AG20443 (cell line): ENCODE data around the gene KITLG.
"Not testable (repeated sequence)": the region's sequence is repeated elsewhere in the genome, so short reads cannot be mapped to it uniquely, and the experiment has no call there.

Experiments
- DNase-seq: peaks from one replicate; pipeline ENCODE4 v3.0.0; 2012; ENCODE audit warnings: low spot score, mixed read lengths

The KITLG gene, protein sequence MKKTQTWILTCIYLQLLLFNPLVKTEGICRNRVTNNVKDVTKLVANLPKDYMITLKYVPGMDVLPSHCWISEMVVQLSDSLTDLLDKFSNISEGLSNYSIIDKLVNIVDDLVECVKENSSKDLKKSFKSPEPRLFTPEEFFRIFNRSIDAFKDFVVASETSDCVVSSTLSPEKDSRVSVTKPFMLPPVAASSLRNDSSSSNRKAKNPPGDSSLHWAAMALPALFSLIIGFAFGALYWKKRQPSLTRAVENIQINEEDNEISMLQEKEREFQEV

DNA sequence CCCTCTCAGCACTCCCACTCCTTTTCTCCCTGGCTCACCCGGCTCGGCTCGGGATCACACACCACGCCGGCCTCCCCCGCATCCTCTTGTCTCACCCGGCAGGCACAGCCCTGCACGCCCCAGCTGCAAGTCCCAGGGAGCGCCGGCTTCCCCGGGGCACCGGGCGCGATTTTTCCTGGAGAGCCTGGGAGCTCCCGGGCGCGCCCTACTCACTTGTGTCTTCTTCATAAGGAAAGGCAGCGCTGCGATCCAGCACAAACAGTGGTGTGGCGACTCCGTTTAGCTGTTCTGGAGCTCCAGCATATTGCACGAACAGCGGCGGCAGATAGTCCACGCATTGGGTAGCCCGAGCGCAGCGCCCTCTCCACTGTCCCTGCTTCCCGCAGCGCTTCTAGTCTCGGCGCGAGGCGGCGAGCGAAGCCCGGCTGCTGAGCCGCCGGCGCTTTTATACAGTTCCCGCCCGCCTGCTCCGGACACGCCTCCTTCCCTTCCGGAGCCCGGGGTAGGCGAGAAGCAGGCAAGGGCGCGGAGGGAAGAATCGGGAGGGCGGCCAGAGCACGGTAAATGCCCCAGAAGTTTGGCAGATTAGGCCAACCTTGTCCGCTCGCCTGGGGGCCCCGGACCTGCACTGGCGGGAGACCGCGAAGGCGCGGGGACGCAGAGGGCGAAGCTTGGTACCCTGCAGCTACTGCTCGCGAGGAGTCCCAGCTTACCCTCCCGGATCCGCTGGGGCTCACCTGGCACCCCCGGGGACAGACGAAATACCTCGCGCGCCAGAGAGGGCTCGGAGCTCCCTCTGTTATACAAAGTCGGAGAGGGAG lies at the start of gene KITLG:
Gene KITLG (minus strand): TSS at position 421 of the 821 bp plus-strand sequence. CDS start 193 bp downstream, at position 228.
- peak; percentile 94 for DNase-seq

DNA sequence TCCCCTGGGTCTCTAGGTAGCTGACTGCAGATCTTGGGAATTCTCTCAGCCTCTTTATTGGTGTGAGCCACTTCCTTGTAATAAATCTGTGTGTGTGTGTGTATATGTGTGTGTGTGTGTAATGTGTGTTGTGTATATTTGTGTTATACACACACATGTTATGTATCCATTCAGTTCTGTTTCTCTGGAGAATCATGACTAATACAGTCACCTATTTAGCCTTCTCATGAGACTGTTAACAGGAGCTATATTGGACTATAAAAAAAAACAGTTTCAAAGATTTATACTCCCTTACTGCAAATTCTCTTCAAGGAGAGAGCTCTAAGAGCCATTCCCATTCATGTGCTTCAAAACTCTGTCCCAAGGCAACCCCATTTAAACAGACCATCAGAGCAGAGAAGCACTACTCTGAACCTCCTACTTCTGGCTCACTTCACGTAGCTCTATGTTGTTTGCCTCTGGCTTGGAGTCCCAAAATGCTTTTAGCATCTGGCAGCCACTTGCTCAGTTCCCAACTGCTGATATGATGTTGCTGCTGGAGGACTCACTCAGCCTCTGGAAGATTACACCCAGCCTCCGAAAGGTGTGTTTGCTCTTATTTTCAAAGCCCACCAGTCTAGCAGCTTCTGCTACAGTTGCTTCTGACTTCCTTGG lies 48.7 kb upstream of the KITLG start:
- DNase-seq = peak; percentile 25

DNA sequence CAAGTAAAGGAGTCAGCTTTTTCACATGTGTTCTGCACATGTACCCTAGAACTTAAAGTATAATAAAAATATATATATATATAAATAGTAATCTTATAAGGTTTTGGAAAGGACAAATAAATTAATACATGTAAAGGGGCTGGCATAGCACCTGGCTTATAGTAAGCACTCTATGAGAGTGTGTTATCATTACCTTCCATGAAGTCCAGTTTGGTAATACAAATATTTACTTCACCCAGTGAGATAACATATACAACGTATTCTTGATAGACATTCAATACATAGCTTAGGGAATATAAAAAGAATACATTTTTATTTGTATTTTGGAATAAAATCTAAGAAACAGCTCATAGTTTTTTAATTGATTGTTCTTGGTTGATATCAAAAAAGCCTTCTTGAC lies 47.8 kb upstream of the KITLG start:
- DNase-seq = not testable (repeated sequence)

DNA sequence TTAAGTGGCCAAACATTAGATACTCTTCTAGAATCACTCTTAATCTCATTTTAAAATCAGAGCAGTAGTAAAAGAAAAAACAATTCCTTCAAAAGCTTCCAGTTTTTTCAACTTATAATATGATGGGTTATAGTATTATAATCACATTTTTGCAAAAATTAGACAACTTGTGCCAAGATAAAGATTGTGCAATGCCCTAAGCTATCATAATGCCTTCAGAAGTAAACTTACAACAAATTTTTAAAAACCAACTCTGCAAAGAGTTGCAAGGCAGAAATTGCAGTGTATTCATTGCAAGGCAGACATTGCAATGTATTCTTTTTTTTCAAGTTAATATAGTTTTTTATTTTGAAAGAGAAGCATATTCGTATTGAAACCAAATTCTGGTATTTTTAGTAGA lies 47.2 kb upstream of the KITLG start:
- DNase-seq = no peak

DNA sequence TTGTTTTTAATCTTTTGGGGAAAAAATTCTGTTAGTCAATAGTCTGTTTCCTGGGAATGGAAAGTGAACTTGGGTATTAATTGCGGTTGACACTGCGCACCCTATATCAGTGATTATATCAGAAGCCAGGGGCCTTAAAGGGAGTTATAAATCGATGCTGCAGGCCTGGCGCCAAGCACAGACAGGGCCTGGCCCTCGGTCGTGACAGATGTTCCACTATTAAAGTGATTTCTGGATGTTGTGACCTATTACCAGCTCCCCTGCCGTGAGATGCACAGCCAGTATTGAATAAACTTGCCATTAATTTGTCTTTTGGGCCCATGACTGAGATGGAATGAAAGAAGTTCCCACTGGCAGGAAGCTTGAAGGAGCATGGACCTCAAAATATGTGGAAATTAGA lies 45.1 kb upstream of the KITLG start:
- no peak for DNase-seq

DNA sequence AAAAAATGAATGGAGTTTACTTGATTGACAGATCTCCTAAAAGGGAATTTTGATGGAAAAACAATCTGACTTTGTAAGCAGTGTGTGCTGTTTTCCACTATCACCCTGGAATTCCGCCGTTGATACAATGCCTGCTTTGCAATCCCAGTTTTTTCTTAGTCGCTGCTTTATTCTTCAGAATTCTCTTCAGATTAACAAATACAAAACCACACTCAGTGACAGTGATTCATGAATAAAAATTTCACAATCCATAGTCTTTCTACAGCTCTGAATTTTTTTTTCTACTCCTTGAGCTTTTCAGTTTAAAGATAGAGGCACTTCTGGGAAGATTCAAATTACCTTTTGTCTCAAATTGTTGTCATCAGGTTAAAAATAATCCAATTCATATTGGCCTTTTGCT lies 44.6 kb upstream of the KITLG start:
- peak; percentile 46 for DNase-seq

DNA sequence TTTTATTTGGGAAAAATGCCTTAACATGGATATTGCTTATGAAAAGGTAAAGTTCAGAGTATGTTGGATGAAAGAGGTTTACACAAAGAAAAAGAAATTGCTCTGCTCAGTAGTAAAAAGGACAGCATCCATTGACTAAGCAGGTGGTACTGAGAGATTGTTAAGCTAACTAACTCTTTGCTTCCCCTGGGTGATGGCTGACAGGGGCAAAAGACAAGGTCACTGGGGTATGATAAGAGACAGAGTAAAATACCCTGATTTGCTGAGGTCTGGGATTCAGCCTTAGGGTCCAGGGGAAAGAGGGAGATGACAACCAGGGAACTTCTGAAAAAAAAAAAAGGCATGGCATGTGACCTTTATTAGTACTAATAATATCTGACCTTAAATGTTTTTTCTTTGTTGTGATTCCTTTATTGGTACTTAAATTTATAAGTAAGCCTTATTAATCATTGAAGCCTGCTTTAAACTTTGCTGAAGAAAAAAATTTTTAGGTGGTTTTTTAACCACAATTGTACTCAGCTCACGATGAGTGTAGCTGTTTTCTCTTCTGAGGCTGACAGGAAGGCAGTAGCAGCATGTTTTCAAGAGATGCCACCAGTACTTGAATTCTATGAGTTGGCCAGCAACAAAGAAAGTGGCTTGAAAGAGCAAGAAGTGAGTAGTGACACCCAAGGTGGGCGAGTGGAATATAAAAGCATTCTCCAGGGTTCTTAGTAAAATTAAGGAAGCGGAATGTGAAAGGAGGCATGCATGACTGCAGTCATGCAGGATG lies 43.7 kb upstream of the KITLG start:
- DNase-seq = no peak

DNA sequence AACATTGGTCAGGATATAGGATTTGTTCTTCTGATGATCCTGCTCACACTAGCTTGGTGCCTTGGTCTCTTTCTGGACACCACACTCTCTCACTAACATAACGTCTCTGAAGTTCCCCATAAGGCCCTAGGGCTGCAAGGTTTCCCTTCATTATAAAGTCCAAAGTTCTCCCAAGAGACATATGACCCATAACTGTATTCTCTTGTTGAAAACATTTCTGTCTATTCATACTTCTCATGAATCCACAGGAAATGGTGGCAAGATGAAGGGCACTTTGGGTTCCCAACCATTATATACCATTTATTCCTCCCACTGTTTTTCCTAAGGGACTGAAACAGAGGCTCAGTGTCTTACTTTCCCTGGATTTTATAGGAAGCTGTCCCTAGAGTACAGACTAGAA lies 37.1 kb upstream of the KITLG start:
- no peak for DNase-seq

DNA sequence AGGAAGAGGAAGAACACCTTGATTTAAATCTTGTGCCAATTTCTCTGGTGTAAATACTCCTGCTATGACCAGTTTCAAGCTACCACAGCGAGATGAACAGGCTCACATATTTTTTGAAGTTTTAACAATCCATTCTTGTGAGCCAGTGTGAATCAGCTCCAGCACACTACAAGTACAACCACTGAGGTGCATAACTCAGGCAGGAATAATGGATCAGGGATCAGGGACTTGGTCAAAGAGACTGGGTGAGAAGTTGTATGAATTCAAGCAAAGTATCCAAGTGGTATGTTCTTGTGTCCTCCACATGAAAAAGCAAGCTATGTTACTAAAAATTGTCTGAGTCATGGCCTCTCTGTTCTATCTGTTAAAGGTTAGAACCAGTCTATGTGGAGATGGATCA lies 35.2 kb upstream of the KITLG start:
- DNase-seq = no peak

DNA sequence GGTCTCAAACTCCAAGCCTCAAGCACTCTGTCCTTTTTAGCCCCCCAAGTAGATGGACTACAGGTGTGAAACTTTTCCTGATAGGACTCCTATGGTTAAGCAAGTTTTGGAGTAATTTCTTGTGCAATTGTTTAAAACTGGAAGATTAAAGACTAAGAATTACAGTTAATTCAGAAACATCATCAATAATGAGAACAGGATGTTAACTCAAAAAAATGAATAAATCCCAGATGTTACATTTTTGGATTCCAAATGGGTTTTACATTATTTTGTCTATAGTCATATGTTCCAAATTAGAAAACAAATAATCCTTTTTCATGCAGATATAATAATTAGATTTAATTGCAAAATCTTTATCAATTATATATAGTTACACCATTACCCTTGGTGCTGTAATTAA lies 24.4 kb upstream of the KITLG start:
- no peak for DNase-seq

DNA sequence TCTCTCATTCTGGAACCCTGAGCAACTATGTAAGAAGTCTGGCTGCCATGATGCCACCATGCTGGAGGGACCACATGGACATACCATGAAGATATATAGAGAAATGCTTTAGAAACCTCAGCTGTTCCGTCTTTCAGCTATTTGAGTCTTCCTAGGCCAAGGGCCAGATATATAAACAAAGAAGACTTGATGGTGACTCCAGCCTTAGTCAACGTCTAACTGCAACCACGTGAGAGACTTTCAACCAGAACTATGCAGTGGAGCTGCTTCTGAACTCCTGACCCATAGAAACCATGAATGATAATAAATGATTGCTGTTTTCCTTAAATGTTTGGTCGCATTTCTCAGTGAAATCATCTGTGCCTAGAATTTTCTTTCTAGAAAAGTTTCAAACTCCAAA lies 20.0 kb upstream of the KITLG start:
- DNase-seq = peak; percentile 68

DNA sequence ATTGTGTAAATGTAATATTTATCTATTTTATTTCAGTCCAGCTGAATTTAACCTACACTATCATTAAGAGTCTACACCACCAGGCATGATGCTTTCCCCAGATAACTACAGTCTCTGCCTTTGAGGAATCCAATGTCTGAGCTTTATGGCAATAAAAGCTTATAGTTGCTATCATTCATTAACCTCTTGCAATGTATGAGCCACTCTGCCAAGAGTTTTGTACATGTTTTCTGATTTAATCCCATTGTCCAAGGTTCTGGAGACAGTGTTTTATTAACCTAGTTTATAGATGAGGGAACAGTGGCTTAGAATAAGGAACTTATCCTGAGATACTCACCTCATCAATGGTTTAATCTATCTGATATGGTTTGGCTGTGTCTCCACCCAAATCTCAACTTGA lies 17.1 kb upstream of the KITLG start:
- no peak for DNase-seq

DNA sequence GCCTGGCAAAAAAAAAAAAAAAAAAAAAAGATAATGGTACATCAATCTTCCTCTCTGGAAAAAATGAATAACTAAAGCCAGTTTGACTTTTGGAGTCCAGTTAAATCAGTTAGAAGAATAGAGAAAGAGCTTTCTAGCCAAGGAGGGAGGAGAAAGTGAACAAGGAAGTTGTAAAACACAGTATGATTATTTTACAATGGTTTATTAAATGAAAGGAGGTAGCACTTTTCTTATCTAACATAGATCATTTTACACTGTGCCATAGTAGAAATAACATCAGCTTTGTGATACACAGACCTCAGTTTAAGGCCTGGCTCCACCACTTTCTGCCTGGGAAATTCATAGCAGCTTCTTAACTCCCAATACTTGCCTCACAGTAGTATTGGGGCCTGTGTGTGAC lies 15.4 kb upstream of the KITLG start:
- DNase-seq = no peak

DNA sequence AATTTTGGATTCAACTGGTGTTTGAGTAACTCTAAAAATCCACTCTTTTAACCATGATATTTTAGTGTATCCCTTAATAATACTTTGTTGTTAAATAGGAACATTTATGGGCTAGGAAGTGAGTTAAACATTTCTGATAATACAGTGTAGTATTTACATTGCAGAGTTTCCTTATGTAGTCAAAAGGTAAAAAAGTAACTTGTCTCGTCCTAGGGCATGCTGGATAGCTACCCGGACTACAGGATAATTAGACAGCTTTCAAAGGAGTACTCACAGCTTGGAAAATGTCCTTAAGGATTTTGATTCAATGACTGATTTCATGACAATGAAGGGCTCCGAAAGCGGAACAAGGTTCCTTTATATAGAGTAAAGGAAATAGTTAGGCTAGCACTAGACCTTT lies 14.5 kb upstream of the KITLG start:
- DNase-seq = no peak

DNA sequence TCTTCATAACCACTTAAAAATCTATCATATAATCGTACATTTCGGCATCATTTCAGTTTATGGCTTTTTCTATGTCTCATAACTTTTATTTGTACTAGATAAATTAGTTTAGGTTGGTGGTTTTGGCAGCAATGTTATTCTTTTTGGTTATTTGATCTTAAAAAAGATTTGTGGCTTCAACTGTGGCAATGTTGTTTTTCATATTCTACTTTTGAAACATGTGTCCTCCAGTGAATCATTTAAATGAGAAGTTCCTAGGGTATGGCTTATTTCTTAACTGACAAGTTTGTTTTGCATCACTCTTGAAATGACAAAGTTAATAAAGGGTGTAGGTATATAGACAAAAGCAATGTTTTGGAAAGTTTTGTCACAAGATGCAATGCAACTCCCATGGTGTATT lies 11.1 kb upstream of the KITLG start:
- DNase-seq = no peak

DNA sequence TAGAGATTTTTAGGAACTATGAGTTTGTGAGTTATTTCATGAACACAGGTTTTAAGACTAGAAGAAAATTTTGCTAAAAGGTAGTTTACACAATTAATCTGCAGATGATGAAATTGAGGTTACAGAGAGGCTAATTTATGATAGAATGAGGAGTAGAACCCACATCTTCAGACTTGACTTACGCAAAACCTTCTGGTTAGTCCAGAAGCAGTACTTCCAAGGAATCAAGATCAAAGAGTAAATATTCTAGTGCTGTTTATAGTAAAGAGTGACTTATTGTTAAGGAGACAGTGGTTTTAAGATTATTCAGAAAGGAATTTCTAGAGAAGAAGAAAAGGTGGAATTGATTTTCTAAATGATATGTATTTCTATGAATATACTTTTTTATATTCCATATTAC lies 10.6 kb upstream of the KITLG start:
- no peak for DNase-seq

DNA sequence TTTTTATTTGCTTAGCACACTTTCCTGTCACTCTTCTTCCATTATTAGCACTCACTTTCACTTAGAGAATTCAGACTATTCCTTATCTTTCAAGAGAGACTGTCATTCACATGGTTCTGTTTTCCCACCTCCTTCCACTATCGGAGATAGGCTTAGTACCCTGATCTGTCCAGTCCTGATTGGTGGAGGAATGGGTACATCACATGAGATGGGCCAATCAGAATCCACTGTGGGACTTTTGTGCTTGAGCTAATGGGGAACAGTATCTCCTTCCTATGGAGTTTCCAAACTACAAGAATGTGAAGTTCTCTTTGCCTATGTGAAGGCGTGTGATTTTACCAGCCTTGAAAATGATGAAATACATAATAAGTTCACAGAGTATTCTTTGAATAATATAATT lies 4.8 kb upstream of the KITLG start:
- no peak for DNase-seq

DNA sequence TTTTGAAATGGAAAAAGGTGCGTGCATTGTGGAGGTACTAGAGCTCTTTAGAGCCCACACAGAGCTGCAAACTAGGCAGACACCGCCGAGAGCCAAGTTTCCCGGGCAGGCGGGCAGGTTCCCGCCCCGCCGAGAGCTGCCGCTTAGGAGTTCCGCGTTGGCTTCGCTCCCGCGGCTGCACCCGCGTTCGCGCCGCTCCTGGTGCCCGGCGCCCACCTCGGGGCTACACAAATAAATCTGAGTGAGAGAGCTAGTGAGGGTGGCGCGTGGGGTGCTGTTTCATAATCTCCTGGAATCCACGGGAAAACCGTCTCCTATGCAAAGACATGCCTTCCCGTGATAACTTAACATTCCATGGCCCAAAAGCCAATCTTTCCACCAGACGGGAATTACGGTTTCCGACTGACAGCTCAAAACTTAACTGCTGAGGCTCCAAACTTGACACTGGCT lies 645 bp downstream of the KITLG start:
- peak; percentile 68 for DNase-seq

DNA sequence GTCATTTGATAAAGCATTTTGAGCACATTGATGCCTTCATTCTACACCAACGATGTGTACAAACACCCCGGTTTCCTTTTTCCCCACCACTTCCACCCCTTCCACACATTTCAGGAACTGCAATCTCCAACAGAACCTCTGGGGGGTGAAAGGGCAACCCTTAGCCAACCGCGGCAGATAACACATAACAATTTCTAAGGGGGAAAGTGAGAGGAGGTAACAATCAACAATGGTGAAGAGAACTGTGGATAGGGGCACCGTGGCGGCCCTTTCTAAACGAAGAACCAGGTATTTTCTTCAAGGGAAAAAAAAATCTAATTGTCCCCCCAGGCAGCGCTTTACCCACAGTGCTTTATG lies 1.1 kb downstream of the KITLG start:
- DNase-seq = peak; percentile 55

DNA sequence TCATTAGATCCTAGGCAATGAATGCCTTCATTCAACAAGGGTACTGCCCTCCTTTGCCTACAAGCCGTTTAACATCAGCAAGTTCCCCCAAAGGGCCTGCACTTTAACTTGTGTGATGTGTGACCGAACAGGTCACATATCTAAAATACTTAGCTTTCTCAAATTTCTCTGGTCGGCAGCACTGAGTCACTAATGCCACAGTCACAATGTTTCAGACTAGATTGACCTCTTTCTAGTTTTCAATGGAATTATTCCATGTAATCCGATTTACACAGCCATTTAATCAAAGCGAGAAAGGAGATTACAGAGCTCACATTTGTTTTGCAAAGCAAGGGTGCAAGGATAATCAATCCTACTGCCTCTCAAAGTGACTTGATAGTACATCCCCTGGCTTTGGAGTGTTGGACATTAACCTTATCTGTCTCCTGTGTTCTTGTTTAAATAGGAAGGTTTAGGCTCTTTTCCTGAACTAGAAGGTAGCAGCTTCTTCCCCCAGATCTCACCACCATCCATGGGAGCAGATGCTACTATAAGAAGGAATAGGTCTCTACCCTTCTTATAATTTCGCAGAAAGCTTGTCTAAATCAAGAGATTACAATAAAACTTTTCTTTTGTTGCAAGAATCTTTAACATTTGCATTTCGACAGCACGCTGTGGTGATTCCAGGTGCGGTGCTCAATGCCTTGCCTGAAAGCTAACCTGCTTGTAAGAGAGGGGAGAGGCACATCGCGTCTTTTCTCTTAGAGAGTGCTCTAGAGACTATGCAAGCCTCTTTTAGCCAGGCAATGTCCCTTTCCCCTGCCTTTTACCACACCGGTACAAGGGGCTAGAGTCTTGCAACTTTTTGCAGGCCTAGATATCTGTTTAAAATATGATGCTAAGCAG lies 1.8 kb downstream of the KITLG start:
- DNase-seq = no peak

DNA sequence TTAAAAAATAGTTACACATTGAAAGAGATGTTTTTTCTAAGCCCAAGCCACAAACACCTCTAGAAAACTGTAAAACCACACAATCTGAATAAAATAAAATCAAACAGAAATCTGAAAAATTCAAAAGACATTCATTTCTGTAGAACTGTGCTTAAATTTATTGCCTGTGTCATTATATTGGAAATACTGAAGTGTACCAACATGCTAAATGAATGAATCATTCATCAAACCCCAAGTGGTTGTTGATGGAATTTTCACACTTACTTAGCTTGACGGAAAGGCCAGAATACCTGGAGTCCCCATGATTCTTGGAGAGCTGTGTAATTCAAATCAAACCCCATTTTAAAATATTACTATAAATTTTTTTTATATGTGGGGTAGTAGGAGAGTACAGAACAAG lies 2.7 kb downstream of the KITLG start:
- DNase-seq = no peak
